HTERT RPE-1 (cell line): ENCODE data around the gene SLC5A1.
"Not testable (repeated sequence)": the region's sequence is repeated elsewhere in the genome, so short reads cannot be mapped to it uniquely, and the experiment has no call there.

Experiments
- in situ Hi-C: fragments of 300-500 bp; cut with MboI; formaldehyde crosslinking; loops from 4 replicates; pipeline ENCODE4 v1.14.3; 2020; ENCODE audit warnings: low sequenced_read_pairs

SLC5A1 gene

GRCh38 chr22:32142600-32142999 is 99.5 kb downstream of the SLC5A1 start:
- in situ Hi-C loops, result no loop called here

- in situ Hi-C loops, result no loop called here
Measured at GRCh38 chr22:32144496-32145274, 101.6 kb downstream of the SLC5A1 start.

DNA sequence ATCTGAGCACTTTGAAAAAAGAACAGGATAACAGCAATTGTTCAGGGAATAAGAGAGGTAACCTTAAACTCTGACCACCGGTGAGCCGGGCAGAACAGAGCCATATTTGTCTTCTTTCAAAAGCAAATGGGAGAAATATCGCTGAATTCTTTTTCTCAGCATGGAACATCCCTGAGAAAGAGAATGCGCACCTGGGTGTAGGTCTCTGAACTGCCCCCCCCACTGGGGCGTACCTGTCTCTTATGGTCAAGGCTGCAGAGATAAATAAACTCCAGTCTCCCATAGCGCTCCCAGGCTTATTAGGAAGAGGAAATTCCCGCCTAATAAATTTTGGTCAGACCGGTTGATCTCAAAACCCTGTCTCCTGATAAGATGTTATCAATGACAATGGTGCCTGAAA is 104.1 kb downstream of the SLC5A1 start:
- in situ Hi-C loops, result not testable (repeated sequence)

GRCh38 chr22:32148372-32148771 is 105.3 kb downstream of the SLC5A1 start:
- in situ Hi-C loops, result not testable (repeated sequence)

DNA sequence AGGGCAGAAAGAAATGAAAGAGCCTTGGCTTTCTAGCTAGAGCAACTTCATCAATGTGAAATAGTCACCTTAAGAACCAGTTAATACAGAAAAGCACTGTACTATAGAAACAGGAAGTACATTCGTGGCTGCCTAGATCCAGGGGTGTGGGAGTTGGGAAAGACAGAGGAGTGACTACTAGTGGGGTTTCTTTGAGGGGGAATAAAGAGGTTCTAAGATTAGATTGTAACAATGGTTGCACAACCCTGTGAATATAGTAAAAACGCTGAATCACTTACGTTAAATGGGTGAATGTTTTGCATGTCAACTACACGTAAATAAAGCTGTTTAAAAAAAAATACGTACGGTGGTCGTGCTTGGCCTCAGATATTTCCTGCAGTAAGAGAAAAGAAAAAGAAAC is 107.6 kb downstream of the SLC5A1 start:
- in situ Hi-C loops, result not testable (repeated sequence)

- in situ Hi-C loops, result not testable (repeated sequence)
Measured at GRCh38 chr22:32151641-32152040, 108.6 kb downstream of the SLC5A1 start.

- in situ Hi-C loops, result not testable (repeated sequence)
Measured at GRCh38 chr22:32154727-32155126, 111.7 kb downstream of the SLC5A1 start.

DNA sequence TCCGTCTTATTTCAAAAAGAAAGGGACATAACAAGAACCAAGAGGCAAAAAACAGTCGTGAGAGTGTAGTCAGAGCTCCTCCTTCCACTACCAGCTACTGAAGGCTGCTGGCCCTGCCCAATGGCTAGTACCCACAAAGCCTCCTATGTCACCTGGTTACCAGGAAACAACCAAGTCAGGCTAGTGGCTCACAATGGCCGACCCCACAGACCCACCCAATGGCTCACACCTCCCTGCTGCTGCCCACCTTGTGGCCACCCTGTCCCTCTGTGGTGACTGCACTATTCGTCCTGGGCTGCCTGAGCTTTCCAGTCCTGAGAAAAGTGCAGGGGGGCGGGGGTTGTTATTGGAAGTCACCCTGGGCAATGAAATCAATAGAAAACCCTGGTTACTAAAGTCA is 114.6 kb downstream of the SLC5A1 start:
- in situ Hi-C loops, result not testable (repeated sequence)

GRCh38 chr22:32158712-32159533 is 115.9 kb downstream of the SLC5A1 start, which contains the start of gene C22orf42:
Gene C22orf42, minus strand, starts transcription at chr22:32159303. Its CDS starts 88 bp downstream, at chr22:32159215.
- in situ Hi-C loops, result no loop called here

- in situ Hi-C loops, result not testable (repeated sequence)
Measured at GRCh38 chr22:32160411-32160810, 117.3 kb downstream of the SLC5A1 start.
